IMR-90 (cell line): ENCODE measurements around the gene PSMD11. TPM values are rescaled to one million over a fixed set of nuclear protein-coding genes. Genes with fewer than 3 reads are reported as not detected.

Source experiments
- ATAC-seq: fragments of 200-7000 bp; cut with Tn5 transposase; 2 replicates; pipeline ENCODE4 v1.9.1; 2020; ENCODE audit warnings: low read depth, mild to moderate bottlenecking, moderate library complexity
- BruUV-seq: library from RNA; stranded (reverse); fragments of 400-500 nt; replicated peaks from 2 replicates; lab custom pipeline; 2021; lab: Mats Ljungman, UMichigan
- CTCF ChIA-PET: fragments of 300-600 bp; formaldehyde crosslinking; extraction: SDS; loops from one replicate; lab custom pipeline; 2021; ENCODE audit warnings: antibody characterized with exemption; lab: Yijun Ruan, JAX
- POLR2A ChIA-PET: fragments of 300-600 bp; sonication (Branson Sonifier 250); formaldehyde crosslinking; loops from one replicate; lab custom pipeline; 2022; ENCODE audit warnings: antibody characterized with exemption; ENCODE audit not compliant: unreplicated experiment; lab: Charles Lee
- DNase-seq: peaks from one replicate; pipeline ENCODE4 v3.0.0; 2013
- H2AFZ ChIP-seq: replicated peaks from 2 replicates; pipeline ENCODE3; 2013; ENCODE audit warnings: low read length, mild to moderate bottlenecking; ENCODE audit not compliant: poor library complexity
- H2AK5ac ChIP-seq: 2 replicates; pipeline ENCODE4 v1.6.1; 2013; ENCODE audit warnings: low read depth, low read length, inconsistent platforms
- H2AK9ac ChIP-seq: replicated peaks from 2 replicates; pipeline ENCODE3; 2013; ENCODE audit warnings: mild to moderate bottlenecking, low read depth, low read length, moderate library complexity; ENCODE audit not compliant: poor library complexity
- H2BK120ac ChIP-seq: 2 replicates; pipeline ENCODE4 v1.6.1; 2013; ENCODE audit warnings: low read depth, low read length, inconsistent platforms
- H2BK15ac ChIP-seq: 3 replicates; pipeline ENCODE4 v1.6.1; 2013; ENCODE audit warnings: low read depth, low read length, inconsistent platforms
- H2BK20ac ChIP-seq: 2 replicates; pipeline ENCODE4 v1.6.1; 2013; ENCODE audit warnings: low read depth, mild to moderate bottlenecking, inconsistent platforms, low read length, moderate library complexity
- H2BK5ac ChIP-seq: 2 replicates; pipeline ENCODE4 v1.6.1; 2013; ENCODE audit warnings: mild to moderate bottlenecking, low read depth, low read length, inconsistent platforms; ENCODE audit not compliant: poor library complexity, severe bottlenecking
- H3K14ac ChIP-seq: replicated peaks from 2 replicates; pipeline ENCODE4 v1.6.1; 2013; ENCODE audit warnings: low read depth, low read length, inconsistent platforms
- H3K18ac ChIP-seq: 2 replicates; pipeline ENCODE4 v1.6.1; 2013; ENCODE audit warnings: low read depth, low read length, control low read depth
- H3K23ac ChIP-seq: 2 replicates; pipeline ENCODE4 v1.6.1; 2013; ENCODE audit warnings: low read depth, low read length, inconsistent platforms
- H3K27ac ChIP-seq: 2 replicates; pipeline ENCODE4 v1.5.1; 2013; ENCODE audit warnings: mild to moderate bottlenecking, control low read depth, low read length; ENCODE audit not compliant: insufficient read depth
- H3K27me3 ChIP-seq: 2 replicates; pipeline ENCODE4 v1.6.1; 2013; ENCODE audit warnings: low read length; ENCODE audit not compliant: control insufficient read depth, insufficient read depth
- H3K36me3 ChIP-seq: 2 replicates; pipeline ENCODE4 v1.6.1; 2013; ENCODE audit warnings: low read length, mixed read lengths; ENCODE audit not compliant: control insufficient read depth, insufficient read depth
- H3K4ac ChIP-seq: 2 replicates; pipeline ENCODE4 v1.6.1; 2013; ENCODE audit warnings: low read depth, low read length, inconsistent platforms
- H3K4me1 ChIP-seq: 2 replicates; pipeline ENCODE4 v1.6.1; 2013; ENCODE audit warnings: low read length, mixed read lengths; ENCODE audit not compliant: control insufficient read depth, insufficient read depth
- H3K4me2 ChIP-seq: 2 replicates; pipeline ENCODE4 v1.6.1; 2013; ENCODE audit warnings: low read depth, mild to moderate bottlenecking, control low read depth, low read length, moderate library complexity
- H3K4me3 ChIP-seq: 2 replicates; pipeline ENCODE4 v1.5.1; 2013; ENCODE audit warnings: low read depth, mild to moderate bottlenecking, control low read depth, low read length, moderate library complexity; ENCODE audit not compliant: insufficient read depth
- H3K56ac ChIP-seq: 2 replicates; pipeline ENCODE4 v1.6.1; 2013; ENCODE audit warnings: low read length, inconsistent platforms; ENCODE audit not compliant: insufficient read depth; ENCODE audit errors: extremely low read depth
- H3K79me1 ChIP-seq, 2 experiments: 2 replicates each; pipeline ENCODE4 v1.6.1; 2013; ENCODE audit warnings: low read length in 2 of 2, inconsistent platforms in 1 of 2, low read depth in 1 of 2
- H3K9ac ChIP-seq: 2 replicates; pipeline ENCODE4 v1.6.1; 2013; ENCODE audit warnings: low read depth, low read length, control low read depth
- H3K9me1 ChIP-seq: 2 replicates; pipeline ENCODE4 v1.6.1; 2013; ENCODE audit warnings: low read length, inconsistent platforms; ENCODE audit not compliant: insufficient read depth
- H3K9me3 ChIP-seq: 2 replicates; pipeline ENCODE4 v1.6.1; 2013; ENCODE audit warnings: low read length; ENCODE audit not compliant: control insufficient read depth, insufficient read depth
- H4K20me1 ChIP-seq: 2 replicates; pipeline ENCODE4 v1.6.1; 2013; ENCODE audit warnings: low read length, inconsistent platforms; ENCODE audit not compliant: insufficient read depth
- H4K5ac ChIP-seq: 2 replicates; pipeline ENCODE4 v1.6.1; 2013; ENCODE audit warnings: mild to moderate bottlenecking, low read depth, low read length, control low read depth
- H4K8ac ChIP-seq, 2 experiments: 2 replicates each; pipeline ENCODE4 v1.6.1; 2013; ENCODE audit warnings: low read depth in 2 of 2, low read length in 2 of 2, control low read depth in 1 of 2, inconsistent platforms in 1 of 2
- H4K91ac ChIP-seq: 2 replicates; pipeline ENCODE4 v1.6.1; 2013; ENCODE audit warnings: low read depth, low read length, inconsistent platforms; ENCODE audit not compliant: insufficient read depth
- FOS ChIP-seq: fragments of 150-350 bp; IDR thresholded peaks from 2 replicates; pipeline ENCODE4 v1.6.1; 2016; ENCODE audit warnings: low read depth, low read length
- MXI1 ChIP-seq: IDR thresholded peaks from 2 replicates; pipeline ENCODE4 v1.6.1; 2012; ENCODE audit warnings: low read depth, mild to moderate bottlenecking, low read length, moderate library complexity, borderline replicate concordance
- POLR2A ChIP-seq: IDR thresholded peaks from 2 replicates; pipeline ENCODE4 v1.6.1; 2012; ENCODE audit warnings: mild to moderate bottlenecking, low read depth, low read length
- WGBS, 2 experiments: methylation state at CpG; one replicate each; pipeline versions ENCODE4 v1.1.5 to v1.1.7; 2013; ENCODE audit warnings: missing lambda C conversion rate in 2 of 2; ENCODE audit not compliant: insufficient read length in 1 of 2; ENCODE audit errors: extremely low coverage in 2 of 2; 5-methylcytosine and 5-hydroxymethylcytosine counted together
- dilution Hi-C: fragments of 300-500 bp; cut with HindIII; formaldehyde crosslinking; loops from one replicate; pipeline ENCODE4 v1.14.3; 2018; ENCODE audit warnings: low sequenced_read_pairs; ENCODE audit not compliant: unreplicated experiment
- in situ Hi-C: fragments of 300-500 bp; cut with MboI; formaldehyde crosslinking; loops from 3 replicates; pipeline ENCODE4 v1.14.3; 2019; ENCODE audit warnings: low sequenced_read_pairs, inconsistent platforms, mixed read lengths
- intact Hi-C: fragments of 100-400 bp; cut with micrococcal nuclease; formaldehyde crosslinking; loops from 2 replicates; pipeline ENCODE4 v1.10.0; 2022
- polyA plus RNA-seq, 3 experiments: library from polyadenylated mRNA; depleted of rRNA; stranded (reverse); fragments of >200 nt; gene quantifications; 2 replicates each; pipeline ENCODE4 v1.2.3, GENCODE V29; 2012; ENCODE audit warnings: low replicate concordance in 1 of 3
- total RNA-seq: library from RNA; depleted of rRNA; stranded (reverse); fragments of >200 nt; gene quantifications from 2 replicates; pipeline ENCODE4 v1.2.3, GENCODE V29; 2012

The PSMD11 gene
- total and polyA plus RNA-seq, 2 of the 4 experiments (the other 2 are of a cell fraction), result 64.7 to 85.9 TPM

DNA sequence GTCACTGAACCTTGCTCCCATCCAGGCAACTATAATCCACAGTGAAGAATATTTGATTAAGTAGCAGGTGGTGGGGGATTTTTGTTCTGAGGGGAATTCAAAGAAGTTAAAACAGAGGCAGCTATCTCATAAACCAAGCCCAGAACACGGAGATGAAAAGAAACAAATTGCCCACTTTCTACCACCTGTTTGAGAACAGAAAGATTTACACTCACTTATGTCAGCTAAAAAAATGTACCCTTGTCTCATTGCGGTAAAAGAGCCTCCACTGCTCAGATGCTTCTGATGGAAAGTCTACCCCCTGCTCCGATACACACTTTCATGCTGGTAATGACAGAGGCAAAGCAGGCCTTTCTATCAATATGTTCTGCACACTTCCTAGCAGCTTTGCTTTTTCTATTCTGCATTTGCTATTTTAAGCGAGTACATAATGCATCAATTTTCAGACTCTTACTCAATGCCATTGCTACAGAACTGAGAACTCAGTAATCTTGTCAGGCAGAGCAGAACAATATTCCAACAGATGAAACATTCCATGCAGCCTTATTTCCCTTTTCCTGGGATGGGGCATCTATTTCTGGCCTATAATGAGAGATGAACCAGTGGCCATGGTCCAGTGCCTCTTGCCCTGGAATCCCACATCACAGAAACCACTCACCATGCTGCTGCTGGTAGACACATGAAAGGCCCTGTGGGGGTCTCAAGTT, 71.5 kb downstream of the PSMD11 start:
- Histone ChIP-seq H3K27me3 (peaks cover 29% of the 10 kb centered on the region), H3K4ac (no peak overlapping the region), H3K4me3 (no peak overlapping the region), H2BK120ac (no peak overlapping the region), H3K23ac (no peak overlapping the region), H3K36me3 (no peaks in the 10 kb centered on the region), H2BK15ac (no peak overlapping the region), H3K4me1 (no peaks in the 10 kb centered on the region; the same call in 1 of the 2 replicates), H3K9me3 (no peaks in the 10 kb centered on the region), H3K79me1 (no peaks in the 10 kb centered on the region), H2BK5ac (no peak overlapping the region), H2AK9ac (no peak overlapping the region), H2AFZ (no peak overlapping the region), H4K5ac (no peak overlapping the region), H4K91ac (no peak overlapping the region), H3K56ac (no peak overlapping the region), H4K20me1 (no peaks in the 10 kb centered on the region), H3K9ac (no peak overlapping the region), H3K9me1 (peaks cover 2% of the 10 kb centered on the region; the same call in 1 of the 2 replicates), H3K27ac (no peak overlapping the region), H2AK5ac (no peak overlapping the region), H4K8ac (no peak overlapping the region), H2BK20ac (no peak overlapping the region), H3K14ac (no peak overlapping the region), H3K18ac (no peak overlapping the region), H3K4me2 (no peak overlapping the region)
- intact Hi-C loops (no loop called here), dilution Hi-C loops (no loop called here), in situ Hi-C loops (no loop called here)
- no TSS peak for BruUV-seq
- WGBS, 2 experiments, result no CpG with 5 or more reads among the region's 4 CpGs
- CTCF ChIA-PET, result no interaction called here
- ATAC-seq (no peak), DNase-seq (no peak)
- TF ChIP-seq POLR2A, result no peak
- TF ChIP-seq MXI1, result no peak
- no peak for TF ChIP-seq FOS
- POLR2A ChIA-PET, result no interaction called here
